Measurements from ENCODE around the gene ADAM17. TPM values are rescaled to one million over a fixed set of nuclear protein-coding genes. Genes with fewer than 3 reads are reported as not detected.

The ADAM17 gene
- total RNA-seq, 2 experiments from 2014 or later, result 50.5 to 83.3 TPM

GRCh38 chr2:9494081-9494480 lies 61.5 kb downstream of the ADAM17 start:
- no peak for TF ChIP-seq EZH2phosphoT487 (IDR thresholded peaks at IDR 0.05; ENCODE audit: borderline replicate concordance, low read depth, low read length)
- TF ChIP-seq CTCF (conservative IDR thresholded peaks at IDR 0.05; ENCODE audit: low read length), result no peak
- H3K79me2 ChIP-seq (ENCODE audit: insufficient read depth, low read depth, low read length), result no peaks in the 10 kb centered on the region
- H4K20me1 ChIP-seq (ENCODE audit: insufficient read depth, low read length), result no peaks in the 10 kb centered on the region; the same call in 1 of the 2 replicates
- no peaks in the 10 kb centered on the region for H3K9me2 ChIP-seq (ENCODE audit: insufficient read depth, low read length)
- no peaks in the 10 kb centered on the region for H3K4me1 ChIP-seq (ENCODE audit: insufficient read depth, low read length, poor library complexity, severe bottlenecking)
- no peaks in the 10 kb centered on the region for H3K9me3 ChIP-seq (ENCODE audit: low read length)
- H3K4me2 ChIP-seq (ENCODE audit: low read length), result no peak overlapping the region
- ChIA-PET POLR2A (no interaction called here), CTCF (ENCODE audit: unreplicated experiment) (no interaction called here)
- no peak overlapping the region for H3K4me3 ChIP-seq (ENCODE audit: low read depth, low read length, poor library complexity, severe bottlenecking)
- no peak overlapping the region for H3K27ac ChIP-seq (ENCODE audit: low read depth, low read length, poor library complexity, severe bottlenecking)
- H2AFZ ChIP-seq (ENCODE audit: low read length), result no peak overlapping the region
- H3K36me3 ChIP-seq (ENCODE audit: insufficient read depth, low read length), result peaks cover 97% of the 10 kb centered on the region
- BruUV-seq (replicated peaks), result no TSS peak
- no peak for DNase-seq (ENCODE audit: low spot score)
- intact Hi-C loops (cut with micrococcal nuclease; ENCODE audit: unreplicated experiment), result no loop called here

GRCh38 chr2:9493478-9493877 lies 62.2 kb downstream of the ADAM17 start:
- TF ChIP-seq EZH2phosphoT487 (IDR thresholded peaks at IDR 0.05; ENCODE audit: borderline replicate concordance, low read depth, low read length) (no peak), CTCF (conservative IDR thresholded peaks at IDR 0.05; ENCODE audit: low read length) (no peak)
- Histone ChIP-seq H3K36me3 (ENCODE audit: insufficient read depth, low read length) (peaks cover 97% of the 10 kb centered on the region), H3K9me2 (ENCODE audit: insufficient read depth, low read length) (no peaks in the 10 kb centered on the region), H3K4me3 (ENCODE audit: low read depth, low read length, poor library complexity, severe bottlenecking) (no peak overlapping the region), H2AFZ (ENCODE audit: low read length) (no peak overlapping the region), H3K27ac (ENCODE audit: low read depth, low read length, poor library complexity, severe bottlenecking) (no peak overlapping the region), H4K20me1 (ENCODE audit: insufficient read depth, low read length) (no peaks in the 10 kb centered on the region; the same call in 1 of the 2 replicates), H3K4me1 (ENCODE audit: insufficient read depth, low read length, poor library complexity, severe bottlenecking) (no peaks in the 10 kb centered on the region), H3K4me2 (ENCODE audit: low read length) (no peak overlapping the region), H3K9me3 (ENCODE audit: low read length) (no peaks in the 10 kb centered on the region), H3K79me2 (ENCODE audit: insufficient read depth, low read depth, low read length) (no peaks in the 10 kb centered on the region)
- BruUV-seq (replicated peaks), result no TSS peak
- POLR2A ChIA-PET, result interaction anchor here (1.1 to 2.1 kb wide), 3 partner anchors 11 to 38 kb away, joined by 3 to 10 read pairs (median 4); no protein-coding TSS in a partner anchor
- CTCF ChIA-PET (ENCODE audit: unreplicated experiment), result interaction anchor here (0.6 kb wide), 1 partner anchor 319 kb away, joined by 3 read pairs; no protein-coding TSS in a partner anchor
- DNase-seq (ENCODE audit: low spot score), result no peak
- intact Hi-C loops (cut with micrococcal nuclease; ENCODE audit: unreplicated experiment), result no loop called here

GRCh38 chr2:9492927-9493326 lies 62.7 kb downstream of the ADAM17 start:
- no peaks in the 10 kb centered on the region for H3K9me2 ChIP-seq (ENCODE audit: insufficient read depth, low read length)
- no peak overlapping the region for H3K4me2 ChIP-seq (ENCODE audit: low read length)
- TF ChIP-seq CTCF (conservative IDR thresholded peaks at IDR 0.05; ENCODE audit: low read length) (no peak), EZH2phosphoT487 (IDR thresholded peaks at IDR 0.05; ENCODE audit: borderline replicate concordance, low read depth, low read length) (no peak)
- H3K36me3 ChIP-seq (ENCODE audit: insufficient read depth, low read length), result peaks cover 97% of the 10 kb centered on the region
- DNase-seq (ENCODE audit: low spot score), result no peak
- intact Hi-C loops (cut with micrococcal nuclease; ENCODE audit: unreplicated experiment), result no loop called here
- H3K4me1 ChIP-seq (ENCODE audit: insufficient read depth, low read length, poor library complexity, severe bottlenecking), result no peaks in the 10 kb centered on the region
- no peaks in the 10 kb centered on the region; the same call in 1 of the 2 replicates for H4K20me1 ChIP-seq (ENCODE audit: insufficient read depth, low read length)
- H3K27ac ChIP-seq (ENCODE audit: low read depth, low read length, poor library complexity, severe bottlenecking), result no peak overlapping the region
- H3K9me3 ChIP-seq (ENCODE audit: low read length), result no peaks in the 10 kb centered on the region
- ChIA-PET POLR2A (interaction anchor here (0.5 to 2.1 kb wide), 4 partner anchors 10 to 58 kb away, joined by 3 to 10 read pairs (median 4); no protein-coding TSS in a partner anchor), CTCF (ENCODE audit: unreplicated experiment) (interaction anchor here (0.6 kb wide), 1 partner anchor 320 kb away, joined by 3 read pairs; no protein-coding TSS in a partner anchor)
- no peak overlapping the region for H3K4me3 ChIP-seq (ENCODE audit: low read depth, low read length, poor library complexity, severe bottlenecking)
- no peaks in the 10 kb centered on the region for H3K79me2 ChIP-seq (ENCODE audit: insufficient read depth, low read depth, low read length)
- H2AFZ ChIP-seq (ENCODE audit: low read length), result no peak overlapping the region
- no TSS peak for BruUV-seq (replicated peaks)

Data from OCI-LY7 (cell line).